SK-N-SH (cell line): ENCODE results near the gene ENTPD8. TPM values are rescaled to one million over a fixed set of nuclear protein-coding genes. Genes with fewer than 3 reads are reported as not detected.

Experiments
- CHD2 ChIP-seq: fragments of 150-350 bp; IDR thresholded peaks from 2 replicates; pipeline ENCODE4 v1.6.1; 2018; ENCODE audit warnings: low read length; ENCODE audit not compliant: partially characterized antibody
- ELF1 ChIP-seq: IDR thresholded peaks from 2 replicates; pipeline ENCODE4 v1.4.0; 2012
- EZH2phosphoT487 ChIP-seq: fragments of 200-600 bp; sonication (generic); IDR thresholded peaks from 2 replicates; pipeline ENCODE4 v1.6.1; 2017; ENCODE audit warnings: low read depth, mixed run types, mild to moderate bottlenecking, antibody characterized with exemption, moderate library complexity, borderline replicate concordance
- MAX ChIP-seq: IDR thresholded peaks from 2 replicates; pipeline ENCODE4 v1.4.0; 2012; ENCODE audit warnings: low read depth
- MEF2A ChIP-seq: IDR thresholded peaks from 2 replicates; pipeline ENCODE4 v1.4.0; 2012; ENCODE audit warnings: low read depth, borderline replicate concordance
- MXI1 ChIP-seq: IDR thresholded peaks from 2 replicates; pipeline ENCODE4 v1.6.1; 2012; ENCODE audit warnings: mild to moderate bottlenecking, low read depth, low read length, improper control_type of control experiment
- POLR2AphosphoS5 ChIP-seq: IDR thresholded peaks from 2 replicates; pipeline ENCODE4 v1.6.1; 2012; ENCODE audit warnings: low read depth, low read length
- REST ChIP-seq: IDR thresholded peaks from 2 replicates; pipeline ENCODE4 v1.6.1; 2012; ENCODE audit warnings: mild to moderate bottlenecking, low read depth, low read length, moderate library complexity
- RXRA ChIP-seq: IDR thresholded peaks from 2 replicates; pipeline ENCODE4 v1.4.0; 2012; ENCODE audit warnings: low read depth, mild to moderate bottlenecking, borderline replicate concordance
- TAF1 ChIP-seq: IDR thresholded peaks from 2 replicates; pipeline ENCODE4 v1.6.1; 2012; ENCODE audit warnings: low read depth, mild to moderate bottlenecking, low read length, moderate library complexity, borderline replicate concordance
- polyA plus RNA-seq, 3 experiments: library from polyadenylated mRNA; depleted of rRNA; stranded (reverse); fragments of >200 nt; gene quantifications; 2 replicates each; pipeline ENCODE4 v1.2.3, GENCODE V29; 2012

Gene ENTPD8
- polyA plus RNA-seq, 1 of the 3 experiments (the other 2 are of a cell fraction): 0.30 TPM

- TF ChIP-seq REST (no peak), EZH2phosphoT487 (no peak), MEF2A (no peak), RXRA (no peak), POLR2AphosphoS5 (no peak), CHD2 (no peak), TAF1 (no peak), ELF1 (no peak), MXI1 (no peak), MAX (no peak)
Measured at GRCh38 chr9:137385061-137385655, 56.0 kb downstream of the ENTPD8 start (continued).

Other genes with a start within 250 kb of the ENTPD8 start
- 4.4 and 5.2 TPM in 2 replicates for gene TPRN, start 240.6 kb downstream of the ENTPD8 start, polyA plus RNA-seq (2012; rRNA removed)
- 55.6 and 57.0 TPM in 2 replicates for gene TMEM203, start 235.7 kb downstream of the ENTPD8 start, polyA plus RNA-seq (2012; rRNA removed)
- gene NDOR1, start 235.7 kb downstream of the ENTPD8 start, polyA plus RNA-seq (2012; rRNA removed): 7.9 and 8.6 TPM in 2 replicates
- 2.0 and 2.7 TPM in 2 replicates for gene RNF208, start 219.1 kb downstream of the ENTPD8 start, polyA plus RNA-seq (2012; rRNA removed)
- 2.1 and 2.2 TPM in 2 replicates for gene CYSRT1, start 216.2 kb downstream of the ENTPD8 start, polyA plus RNA-seq (2012; rRNA removed)
- gene RNF224, start 213.9 kb downstream of the ENTPD8 start, polyA plus RNA-seq (2012; rRNA removed): 0.03 and 0.08 TPM in 2 replicates
- gene SLC34A3, start 210.5 kb downstream of the ENTPD8 start, polyA plus RNA-seq (2012; rRNA removed): 0.06 TPM in 1 of 2 replicates, not detected in the other
- 415 and 508 TPM in 2 replicates for gene TUBB4B, start 200.1 kb downstream of the ENTPD8 start, polyA plus RNA-seq (2012; rRNA removed)
- gene STPG3, start 190.1 kb downstream of the ENTPD8 start, polyA plus RNA-seq (2012; rRNA removed): not detected in 2 replicates
- gene NELFB, start 186.0 kb downstream of the ENTPD8 start, polyA plus RNA-seq (2012; rRNA removed): 52.6 and 62.7 TPM in 2 replicates
- 0.81 and 0.99 TPM in 2 replicates for gene TOR4A, start 163.6 kb downstream of the ENTPD8 start, polyA plus RNA-seq (2012; rRNA removed)
- gene NRARP, start 139.1 kb downstream of the ENTPD8 start, polyA plus RNA-seq (2012; rRNA removed): 3.9 and 4.2 TPM in 2 replicates
- 11.5 and 14.2 TPM in 2 replicates for gene EXD3, start 18.2 kb downstream of the ENTPD8 start, polyA plus RNA-seq (2012; rRNA removed)
- gene NOXA1, start 18.0 kb downstream of the ENTPD8 start, polyA plus RNA-seq (2012; rRNA removed): 0.39 and 0.67 TPM in 2 replicates
- gene NSMF, start 18.0 kb upstream of the ENTPD8 start, polyA plus RNA-seq (2012; rRNA removed): 58.6 and 58.8 TPM in 2 replicates
- 0.88 and 0.99 TPM in 2 replicates for gene PNPLA7, start 109.0 kb upstream of the ENTPD8 start, polyA plus RNA-seq (2012; rRNA removed)
- gene MRPL41, start 110.5 kb upstream of the ENTPD8 start, polyA plus RNA-seq (2012; rRNA removed): 39.4 and 58.9 TPM in 2 replicates
- 59.9 and 84.3 TPM in 2 replicates for gene DPH7, start 137.6 kb upstream of the ENTPD8 start, polyA plus RNA-seq (2012; rRNA removed)
- 39.3 and 43.1 TPM in 2 replicates for gene ZMYND19, start 149.2 kb upstream of the ENTPD8 start, polyA plus RNA-seq (2012; rRNA removed)
- 49.7 and 54.8 TPM in 2 replicates for gene ARRDC1, start 164.3 kb upstream of the ENTPD8 start, polyA plus RNA-seq (2012; rRNA removed)
- 38.3 and 39.5 TPM in 2 replicates for gene EHMT1, start 177.6 kb upstream of the ENTPD8 start, polyA plus RNA-seq (2012; rRNA removed)